GM21528 (cell line): Measurements from ENCODE around the gene VWA8.
"Not testable (repeated sequence)": the region's sequence is repeated elsewhere in the genome, so short reads cannot be mapped to it uniquely, and the experiment has no call there.

Experiments used
- ATAC-seq: cut with Tn5 transposase; IDR thresholded peaks from one replicate; pipeline ENCODE4 v1.9.1; 2021; ENCODE audit warnings: mild to moderate bottlenecking, moderate library complexity; ENCODE audit not compliant: unreplicated experiment, low FRiP score

Gene VWA8

GRCh38 chr13:41969072-41969471, 8.2 kb upstream of the VWA8 start:
- no peak for ATAC-seq

- ATAC-seq: no peak
Measured at GRCh38 chr13:41966671-41967070, 5.8 kb upstream of the VWA8 start.

- no peak for ATAC-seq
Measured at GRCh38 chr13:41962994-41963393, 2.1 kb upstream of the VWA8 start.

GRCh38 chr13:41961466-41961760, 504 bp upstream of the VWA8 start:
- no peak for ATAC-seq

GRCh38 chr13:41960211-41960636, 685 bp downstream of the VWA8 start:
- ATAC-seq: no peak

- no peak for ATAC-seq
Measured at GRCh38 chr13:41956272-41956671, 4.6 kb downstream of the VWA8 start.

GRCh38 chr13:41955605-41956004, 5.3 kb downstream of the VWA8 start:
- ATAC-seq: no peak

GRCh38 chr13:41954226-41954625, 6.7 kb downstream of the VWA8 start:
- no peak for ATAC-seq

- ATAC-seq: no peak
Measured at GRCh38 chr13:41952749-41953148, 8.2 kb downstream of the VWA8 start.

- not testable (repeated sequence) for ATAC-seq
Measured at GRCh38 chr13:41949104-41949503, 11.8 kb downstream of the VWA8 start.

GRCh38 chr13:41945926-41946325, 15.0 kb downstream of the VWA8 start:
- no peak for ATAC-seq

- no peak for ATAC-seq
Measured at GRCh38 chr13:41944635-41945397, 16.1 kb downstream of the VWA8 start.

- ATAC-seq: no peak
Measured at GRCh38 chr13:41944229-41944628, 16.7 kb downstream of the VWA8 start.

GRCh38 chr13:41942462-41943094, 18.3 kb downstream of the VWA8 start:
- ATAC-seq: no peak

- no peak for ATAC-seq
Measured at GRCh38 chr13:41941174-41941573, 19.7 kb downstream of the VWA8 start.

- no peak for ATAC-seq
Measured at GRCh38 chr13:41939398-41939797, 21.5 kb downstream of the VWA8 start.

GRCh38 chr13:41938918-41939317, 22.0 kb downstream of the VWA8 start:
- ATAC-seq: no peak

GRCh38 chr13:41937388-41937787, 23.5 kb downstream of the VWA8 start:
- ATAC-seq: no peak

GRCh38 chr13:41935501-41935900, 25.4 kb downstream of the VWA8 start:
- ATAC-seq: no peak

- ATAC-seq: no peak
Measured at GRCh38 chr13:41934994-41935393, 25.9 kb downstream of the VWA8 start.

- ATAC-seq: no peak
Measured at GRCh38 chr13:41934120-41934519, 26.8 kb downstream of the VWA8 start.

- no peak for ATAC-seq
Measured at GRCh38 chr13:41931337-41931736, 29.6 kb downstream of the VWA8 start.
